H1 (cell line): ENCODE measurements around the gene RPL19. TPM values are rescaled to one million over a fixed set of nuclear protein-coding genes. Genes with fewer than 3 reads are reported as not detected.

Source experiments
- CTCF ChIA-PET: fragments of 300-600 bp; sonication (Branson Sonifier 250); formaldehyde crosslinking; loops from one replicate; lab custom pipeline; 2021; ENCODE audit not compliant: partially characterized antibody; lab: Charles Lee
- POLR2A ChIA-PET: fragments of 300-600 bp; sonication (Branson Sonifier 250); formaldehyde crosslinking; loops from one replicate; lab custom pipeline; 2021; ENCODE audit warnings: inconsistent platforms; ENCODE audit not compliant: partially characterized antibody; lab: Charles Lee
- DNase-seq, 2 experiments: peaks; one replicate each; pipeline versions ENCODE4 v3.0.0 to v3.0.0-alpha.2; 2010 to 2022; ENCODE audit warnings: low spot score in 2 of 2, low read depth in 1 of 2, mixed read lengths in 1 of 2
- FAIRE-seq: peaks from 2 replicates; lab custom pipeline; 2011; peaks lifted over from hg19 to GRCh38; lab: Jason Lieb, UNC
- H2AFZ ChIP-seq: 2 replicates; pipeline ENCODE4 v1.8.1; 2012; ENCODE audit warnings: low read length, inconsistent platforms
- H2AK5ac ChIP-seq: 2 replicates; pipeline ENCODE4 v1.6.1; 2013; ENCODE audit warnings: low read depth, low read length
- H2BK120ac ChIP-seq: replicated peaks from 2 replicates; pipeline ENCODE3; 2013; ENCODE audit warnings: low read depth, low read length, inconsistent platforms
- H2BK12ac ChIP-seq: 2 replicates; pipeline ENCODE4 v1.6.1; 2013; ENCODE audit warnings: low read depth, low read length
- H2BK15ac ChIP-seq: 2 replicates; pipeline ENCODE4 v1.6.1; 2013; ENCODE audit warnings: low read length
- H2BK20ac ChIP-seq: 2 replicates; pipeline ENCODE4 v1.6.1; 2013; ENCODE audit warnings: low read length
- H2BK5ac ChIP-seq: 2 replicates; pipeline ENCODE4 v1.6.1; 2013; ENCODE audit warnings: low read depth, low read length
- H3K14ac ChIP-seq: 2 replicates; pipeline ENCODE4 v1.6.1; 2013; ENCODE audit warnings: inconsistent platforms; ENCODE audit not compliant: insufficient read length
- H3K18ac ChIP-seq: 2 replicates; pipeline ENCODE4 v1.6.1; 2013; ENCODE audit warnings: low read length; ENCODE audit errors: extremely low read depth
- H3K23ac ChIP-seq: 2 replicates; pipeline ENCODE4 v1.6.1; 2013; ENCODE audit warnings: inconsistent platforms; ENCODE audit not compliant: insufficient read length
- H3K23me2 ChIP-seq: 2 replicates; pipeline ENCODE4 v1.6.1; 2013; ENCODE audit warnings: low read depth, low read length
- H3K27ac ChIP-seq: 2 replicates; pipeline ENCODE4 v1.6.1; 2011; ENCODE audit warnings: low read depth, low read length, inconsistent platforms
- H3K27me3 ChIP-seq, 4 experiments: replicated peaks in 1 of 4; 1 replicate in 1 of 4; 2 replicates in 3 of 4; pipeline versions ENCODE4 v1.6.1 to v1.8.1; 2011 to 2013; ENCODE audit warnings: low read length in 3 of 4, mild to moderate bottlenecking in 3 of 4, inconsistent platforms in 2 of 4, mixed read lengths in 2 of 4, moderate library complexity in 1 of 4; ENCODE audit not compliant: control insufficient read depth in 3 of 4, insufficient read depth in 3 of 4; ENCODE audit errors: extremely low read depth in 1 of 4
- H3K36me3 ChIP-seq, 4 experiments: 2 replicates each; pipeline versions ENCODE4 v1.6.1 to v1.8.1; 2011 to 2013; ENCODE audit warnings: mild to moderate bottlenecking in 4 of 4, low read length in 3 of 4, moderate library complexity in 2 of 4, control low read depth in 1 of 4, inconsistent platforms in 1 of 4; ENCODE audit not compliant: insufficient read depth in 4 of 4, control insufficient read depth in 2 of 4
- H3K4ac ChIP-seq: replicated peaks from 2 replicates; pipeline ENCODE3; 2013; ENCODE audit warnings: low read length, low read depth, mixed read lengths, inconsistent platforms; ENCODE audit not compliant: insufficient read length
- H3K4me1 ChIP-seq, 4 experiments: replicated peaks in 1 of 4; 1 replicate in 1 of 4; 2 replicates in 3 of 4; pipeline versions ENCODE4 v1.6.1 to v1.8.1; 2011 to 2013; ENCODE audit warnings: low read length in 3 of 4, inconsistent platforms in 2 of 4, mixed read lengths in 1 of 4; ENCODE audit not compliant: insufficient read depth in 4 of 4, control insufficient read depth in 3 of 4
- H3K4me2 ChIP-seq, 2 experiments: 2 replicates each; pipeline versions ENCODE4 v1.6.1 to v1.8.1; 2011 to 2013; ENCODE audit warnings: low read depth in 2 of 2, low read length in 2 of 2, control low read depth in 1 of 2, inconsistent platforms in 1 of 2, mild to moderate bottlenecking in 1 of 2; ENCODE audit not compliant: insufficient read depth in 1 of 2
- H3K4me3 ChIP-seq, 4 experiments: fragments of 200-600, 300-600 bp in 1 of 4; sonication (generic), shearing (Covaris generic), sonication (Bioruptor Twin) in 1 of 4; 2 replicates each; pipeline versions ENCODE4 v1.5.1 to v1.8.1; 2011 to 2016; ENCODE audit warnings: low read length in 4 of 4, low read depth in 3 of 4, control low read depth in 2 of 4, inconsistent platforms in 2 of 4, mild to moderate bottlenecking in 2 of 4, mixed read lengths in 1 of 4, moderate library complexity in 1 of 4; ENCODE audit not compliant: insufficient read depth in 2 of 4; ENCODE audit errors: extremely low read depth in 1 of 4
- H3K56ac ChIP-seq: replicated peaks from 2 replicates; pipeline ENCODE3; 2013; ENCODE audit warnings: low read depth, mild to moderate bottlenecking, mixed read lengths, low read length, inconsistent platforms; ENCODE audit not compliant: insufficient read length
- H3K79me1 ChIP-seq: 2 replicates; pipeline ENCODE4 v1.6.1; 2013; ENCODE audit warnings: low read depth, low read length, control low read depth
- H3K79me2 ChIP-seq, 2 experiments: 2 replicates each; pipeline versions ENCODE4 v1.6.1 to v1.8.1; 2012 to 2013; ENCODE audit warnings: low read length in 2 of 2, mild to moderate bottlenecking in 2 of 2, inconsistent platforms in 1 of 2; ENCODE audit not compliant: insufficient read depth in 2 of 2, control insufficient read depth in 1 of 2
- H3K9ac ChIP-seq, 4 experiments: replicated peaks in 1 of 4; 1 replicate in 1 of 4; 2 replicates in 3 of 4; pipeline versions ENCODE4 v1.6.1 to v1.8.1; 2011 to 2013; ENCODE audit warnings: low read depth in 3 of 4, low read length in 3 of 4, control low read depth in 2 of 4, mild to moderate bottlenecking in 2 of 4, moderate library complexity in 2 of 4, inconsistent platforms in 1 of 4; ENCODE audit errors: extremely low read depth in 1 of 4
- H3K9me3 ChIP-seq, 2 experiments: 2 replicates each; pipeline versions ENCODE4 v1.6.1 to v1.8.1; 2012 to 2013; ENCODE audit warnings: mild to moderate bottlenecking in 2 of 2, moderate library complexity in 2 of 2, control low read depth in 1 of 2, inconsistent platforms in 1 of 2, low read depth in 1 of 2, low read length in 1 of 2, mixed read lengths in 1 of 2; ENCODE audit not compliant: insufficient read depth in 2 of 2
- H4K20me1 ChIP-seq, 2 experiments: replicated peaks in 1 of 2; 2 replicates each; pipeline versions ENCODE3 to v1.8.1; 2011 to 2013; ENCODE audit warnings: inconsistent platforms in 2 of 2, low read length in 2 of 2, mild to moderate bottlenecking in 1 of 2; ENCODE audit not compliant: insufficient read depth in 2 of 2, control insufficient read depth in 1 of 2
- H4K5ac ChIP-seq: 2 replicates; pipeline ENCODE4 v1.6.1; 2013; ENCODE audit warnings: low read length, low read depth, mixed read lengths, inconsistent platforms; ENCODE audit not compliant: insufficient read length
- H4K8ac ChIP-seq: 2 replicates; pipeline ENCODE4 v1.8.0; 2013; ENCODE audit warnings: mild to moderate bottlenecking, moderate library complexity, low read length, inconsistent platforms; ENCODE audit not compliant: insufficient read depth; ENCODE audit errors: extremely low read depth
- H4K91ac ChIP-seq: replicated peaks from 2 replicates; pipeline ENCODE3; 2013; ENCODE audit warnings: low read length, mixed read lengths, inconsistent platforms; ENCODE audit not compliant: insufficient read length
- ASH2L ChIP-seq: fragments of 200-600, 300-600 bp; sonication (generic); IDR thresholded peaks from one replicate; pipeline ENCODE4 v1.7.1; 2017; ENCODE audit warnings: low read length
- RXRA ChIP-seq: IDR thresholded peaks from 2 replicates; pipeline ENCODE4 v1.6.1; 2011; ENCODE audit warnings: low read depth, mild to moderate bottlenecking, low read length, moderate library complexity; ENCODE audit not compliant: insufficient read depth
- SIN3A ChIP-seq, 2 experiments: IDR thresholded peaks in 1 of 2; conservative IDR thresholded peaks in 1 of 2; 2 replicates each; pipeline ENCODE4 v1.6.1; 2011 to 2012; ENCODE audit warnings: low read length in 2 of 2, improper control_type of control experiment in 1 of 2, low read depth in 1 of 2, mild to moderate bottlenecking in 1 of 2
- WGBS, 2 experiments: shearing (Covaris generic) in 1 of 2; methylation state at CpG; one replicate each; pipeline versions ENCODE4 v1.1.6 to v1.1.7; 2013 to 2015; ENCODE audit warnings: low lambda C conversion rate in 2 of 2, mixed read lengths in 2 of 2, inconsistent platforms in 1 of 2, low coverage in 1 of 2, missing lambda C conversion rate in 1 of 2; ENCODE audit not compliant: insufficient replicate concordance in 2 of 2, insufficient coverage in 1 of 2, insufficient read length in 1 of 2; ENCODE audit errors: extremely low coverage in 1 of 2, missing lambda C conversion rate in 1 of 2; 5-methylcytosine and 5-hydroxymethylcytosine counted together
- polyA plus RNA-seq, 7 experiments: library from polyadenylated mRNA; depleted of rRNA in 3 of 7; stranded (reverse) in 5 of 7; unstranded in 2 of 7; fragments of >200 nt in 5 of 7; fragments of 200-250 nt in 2 of 7; gene quantifications; 1 replicate in 5 of 7; 2 replicates in 1 of 7; 4 replicates in 1 of 7; pipeline versions ENCODE4 v1.2.1 to v1.2.3, GENCODE V29; 2011 to 2013; ENCODE audit warnings: missing spikeins in 2 of 7, mixed read lengths in 2 of 7
- total RNA-seq: library from RNA; stranded (reverse); fragmentation: NEBNext Ultra II Directional; extraction: Animal tissue kit (Norgen Biotek cat#: 25700); gene quantifications from 2 replicates; pipeline ENCODE4 v1.2.1, GENCODE V29; 2021

RPL19 gene
- total and polyA plus RNA-seq, 2 of the 8 experiments (the other 6 are each of a cell fraction or from before 2014, with no cell fraction given): 2,108 to 2,182 TPM

- H3K4me2 ChIP-seq: no peak overlapping the region
- peaks cover 10% of the 10 kb centered on the region; the same call in 1 of the 2 replicates for H3K23me2 ChIP-seq
- WGBS, 2 experiments: 81% methylated on average over 11 of the region's 11 CpGs; no CpG with 5 or more reads in 1 of the 2 experiments
- H2BK5ac ChIP-seq: no peak overlapping the region
- peaks cover 10 to 14% (median 12%) of the 10 kb centered on the region in 4 experiments; a peak in 6 of 7 replicates for H3K27me3 ChIP-seq
- no peak overlapping the region for H3K14ac ChIP-seq
- peaks cover 0 to 21% (median 7%) of the 10 kb centered on the region in 4 experiments; a peak in 5 of 7 replicates for H3K4me1 ChIP-seq
- DNase-seq (no peak), FAIRE-seq (no peak)
- H2AK5ac ChIP-seq: no peak overlapping the region
- ChIA-PET POLR2A (interaction anchor here (4.2 kb wide), 1 partner anchor 21 kb away, joined by 24 read pairs; no protein-coding TSS in a partner anchor), CTCF (interaction anchor here (21.0 to 21.2 kb wide), 2 partner anchors 17 to 21 kb away, joined by 464 to 982 read pairs; no protein-coding TSS in a partner anchor)
- H3K79me2 ChIP-seq: no peaks in the 10 kb centered on the region
- no peak overlapping the region for H4K91ac ChIP-seq
- no peak overlapping the region for H3K4ac ChIP-seq
- no peaks in the 10 kb centered on the region for H4K20me1 ChIP-seq
- H2BK120ac ChIP-seq: no peak overlapping the region
- no peak overlapping the region for H4K8ac ChIP-seq
- H3K18ac ChIP-seq: no peak overlapping the region
- no peaks in the 10 kb centered on the region; a peak in 1 of 8 replicates for H3K36me3 ChIP-seq
- no peaks in the 10 kb centered on the region for H3K9me3 ChIP-seq
- H3K27ac ChIP-seq: no peak overlapping the region
- H3K56ac ChIP-seq: no peak overlapping the region
- H3K23ac ChIP-seq: no peak overlapping the region
- H3K4me3 ChIP-seq: no peak overlapping the region
- no peaks in the 10 kb centered on the region for H3K79me1 ChIP-seq
- H4K5ac ChIP-seq: no peak overlapping the region
- H3K9ac ChIP-seq: no peak overlapping the region; a peak in 1 of 7 replicates
- no peak overlapping the region; the same call in 1 of the 2 replicates for H2BK20ac ChIP-seq
- H2AFZ ChIP-seq: 0 out of 2 replicates have a peak overlapping the region, but pooled peaks have one; percentile 2
- H2BK12ac ChIP-seq: 0 out of 2 replicates have a peak overlapping the region, but pooled peaks have one; percentile 1
- no peak overlapping the region for H2BK15ac ChIP-seq
- TF ChIP-seq RXRA: no peak
- no peak for TF ChIP-seq SIN3A (conservative IDR thresholded peaks at IDR 0.05 in 1 of 2, IDR thresholded peaks at IDR 0.05 in 1 of 2; ENCODE audit: low read depth in 1 of 2, low read length in 2 of 2)
- no peak for TF ChIP-seq ASH2L
Observed at GRCh38 chr17:39229274-39229913, 29.3 kb downstream of the RPL19 start.
